ENCODE data around the gene EIF2A. TPM values are rescaled to one million over a fixed set of nuclear protein-coding genes. Genes with fewer than 3 reads are reported as not detected.
"Not testable (repeated sequence)": the region's sequence is repeated elsewhere in the genome, so short reads cannot be mapped to it uniquely, and the experiment has no call there.

Gene EIF2A
- 130 TPM for polyA plus RNA-seq (ENCODE audit: insufficient read length)

DNA sequence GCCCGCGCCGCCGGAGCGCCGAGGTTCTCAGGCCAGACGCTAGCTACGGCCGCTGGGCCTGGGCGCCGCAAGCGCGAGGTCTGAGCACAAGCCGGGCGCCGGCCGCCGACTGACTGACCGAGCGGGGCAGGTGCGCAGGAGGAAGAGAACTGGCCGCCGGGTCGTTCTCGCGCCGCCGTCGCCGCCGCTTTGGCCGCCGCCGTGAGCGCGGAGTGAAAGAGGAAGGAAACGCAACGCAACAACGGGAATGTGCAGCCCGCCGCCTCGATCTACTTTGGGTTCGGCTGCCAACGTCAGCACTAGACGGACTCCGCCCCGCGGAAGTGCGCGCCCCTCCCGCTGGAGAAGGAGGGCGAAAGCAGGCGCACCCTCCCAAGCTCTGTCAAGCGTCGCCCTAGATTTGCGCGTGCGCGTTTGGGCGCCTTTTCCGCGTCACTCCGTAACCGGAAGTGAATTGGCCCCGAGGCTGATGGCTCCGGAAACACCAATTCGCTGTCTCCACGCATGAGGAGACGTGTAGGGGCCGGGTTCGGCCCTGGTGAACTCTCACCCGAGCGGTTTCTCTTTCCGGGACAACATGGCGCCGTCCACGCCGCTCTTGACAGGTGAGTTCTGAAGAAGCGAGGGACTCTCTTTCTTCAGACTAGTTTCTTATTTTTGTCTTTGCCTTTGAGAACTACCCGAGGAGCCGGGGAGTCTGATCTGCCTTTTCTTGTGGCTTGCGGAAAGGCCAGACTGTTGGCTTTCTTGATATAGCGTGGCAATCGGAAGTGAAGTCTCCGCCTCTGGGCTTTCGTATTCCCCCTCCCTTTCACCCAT lies at the start of gene EIF2A, which contains the start of gene SERP1:
Gene EIF2A, plus strand, starts transcription at position 562 of the 819 bp plus-strand sequence. Its CDS starts 16 bp downstream, at position 578.
Gene SERP1, minus strand, starts transcription at position 271 of the 819 bp plus-strand sequence. CDS start 361 bp downstream, outside the sequence.
- DNase-seq: peak; percentile 100

GRCh38 chr3:150497956-150498355 lies 48.6 kb upstream of the EIF2A start:
- DNase-seq: no peak

GRCh38 chr3:150500960-150501359 lies 45.6 kb upstream of the EIF2A start:
- not testable (repeated sequence) for DNase-seq

DNA sequence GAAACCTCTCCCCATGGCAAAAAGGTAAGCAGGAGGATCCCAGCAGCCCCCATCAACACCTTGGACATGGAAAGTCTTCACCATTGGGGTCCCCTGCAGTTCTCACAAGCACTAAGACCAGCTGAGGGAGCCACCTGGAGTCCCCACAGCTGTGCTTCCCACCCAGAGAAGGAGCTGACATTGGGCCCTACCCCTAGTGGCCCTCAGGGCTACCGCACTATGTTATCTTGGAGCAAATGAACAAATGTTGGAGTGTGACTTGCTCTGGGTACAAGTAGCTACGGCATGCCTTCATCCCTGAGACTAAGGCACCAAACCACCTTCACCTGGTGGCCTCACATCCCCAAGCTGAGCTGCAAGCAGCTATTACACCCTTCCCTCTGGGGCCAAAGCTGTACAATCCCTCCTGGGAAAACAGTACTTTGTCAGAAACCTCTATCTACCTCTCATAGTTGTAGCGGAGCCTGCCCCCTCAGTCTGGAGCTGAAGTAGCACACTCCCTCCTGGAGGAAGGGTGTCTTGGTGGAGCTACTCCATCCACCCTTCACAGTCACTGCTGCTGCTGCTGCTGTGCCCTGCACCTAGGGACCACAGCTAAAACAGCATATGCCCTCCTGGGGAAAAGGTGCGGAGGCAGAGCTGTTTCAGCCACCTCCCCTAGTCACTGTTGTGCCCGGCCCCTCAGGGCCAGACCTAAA lies 43.0 kb upstream of the EIF2A start:
- DNase-seq: no peak

DNA sequence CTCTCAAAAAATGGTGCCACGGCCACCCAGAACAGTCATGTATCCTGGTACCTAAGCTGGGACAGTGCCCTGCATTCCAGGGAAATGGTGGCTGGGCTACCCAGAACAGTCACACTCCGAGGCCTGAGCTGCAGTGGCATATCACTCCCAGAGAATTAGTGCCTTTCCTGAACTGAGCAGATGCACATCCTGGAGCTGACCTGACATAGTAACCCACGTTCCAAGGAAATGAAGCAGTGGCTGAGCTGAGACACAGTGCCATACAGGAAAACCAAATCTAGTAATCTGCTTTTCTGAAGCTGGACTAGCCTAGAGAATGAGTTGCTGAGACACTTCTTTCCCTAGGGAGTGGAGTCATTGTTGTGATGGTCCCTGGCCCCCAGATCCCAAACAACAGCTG lies 42.1 kb upstream of the EIF2A start:
- no peak for DNase-seq

DNA sequence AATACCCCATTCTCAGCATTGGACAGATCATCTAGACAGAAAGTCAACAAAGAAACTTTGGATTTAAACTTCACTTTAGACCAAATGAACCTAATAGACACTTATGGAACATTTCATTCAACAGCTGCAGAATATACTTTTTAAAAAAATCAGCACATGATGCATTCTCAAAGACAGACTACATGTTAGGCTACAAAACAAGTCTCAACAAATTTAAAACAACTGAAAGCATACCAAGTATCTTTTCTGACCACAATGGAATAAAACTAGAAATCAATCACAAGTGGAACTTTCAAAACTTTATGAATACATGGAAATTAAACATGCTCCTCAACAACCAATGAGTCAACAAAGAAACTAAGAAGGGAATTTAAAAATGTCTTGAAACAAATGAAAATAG lies 38.2 kb upstream of the EIF2A start:
- DNase-seq: no peak

DNA sequence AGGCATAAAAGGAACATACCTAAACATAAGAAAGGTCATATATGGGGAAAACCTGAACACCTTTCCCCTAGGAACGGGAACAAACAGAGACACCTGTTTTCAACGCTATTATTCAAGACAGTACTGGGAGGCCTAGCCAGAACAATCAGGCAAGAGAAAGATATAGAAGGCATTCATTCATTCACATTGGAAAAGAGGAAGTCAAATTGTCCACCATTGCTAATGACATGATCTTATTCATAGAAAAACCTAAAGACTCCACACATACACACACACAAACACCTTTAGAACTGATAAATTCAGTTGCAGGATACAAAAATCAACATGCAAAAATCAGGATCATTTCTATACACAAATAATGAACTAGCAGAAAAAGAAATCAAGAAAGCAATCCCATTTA lies 36.8 kb upstream of the EIF2A start:
- DNase-seq: no peak

DNA sequence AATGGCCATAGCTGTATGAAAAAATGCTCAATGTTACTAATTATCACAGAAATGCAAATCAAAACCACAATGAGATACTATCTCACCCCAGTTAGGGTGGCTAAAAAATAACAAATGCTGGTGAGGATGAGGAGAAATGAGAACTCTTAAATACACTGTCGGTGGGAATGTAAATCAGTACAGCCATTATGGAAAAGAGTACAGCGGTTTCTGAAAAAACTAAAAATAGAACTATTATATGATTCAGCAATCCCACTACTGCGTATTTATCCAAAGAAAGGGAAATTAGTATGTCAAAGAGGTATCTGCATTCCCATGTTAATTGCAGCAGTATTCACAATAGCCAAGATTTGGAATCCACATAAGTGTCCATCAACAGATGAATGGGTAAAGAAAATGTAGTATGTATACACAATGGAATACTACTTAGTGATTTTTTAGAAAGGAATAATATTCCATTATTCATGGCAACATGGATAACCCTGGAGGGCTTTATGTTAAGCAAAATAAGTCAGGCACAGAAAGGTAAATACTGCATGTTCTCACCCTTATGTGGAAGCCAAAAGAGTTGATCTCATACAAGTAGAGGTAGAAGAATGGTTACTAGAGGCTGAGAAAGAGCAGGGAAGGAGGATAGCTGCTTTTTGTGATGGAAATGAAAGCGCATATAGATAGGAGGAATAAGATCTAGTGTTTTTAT lies 35.3 kb upstream of the EIF2A start:
- no peak for DNase-seq

GRCh38 chr3:150515210-150515609 lies 31.4 kb upstream of the EIF2A start:
- DNase-seq: no peak

- DNase-seq: no peak
Measured at GRCh38 chr3:150519026-150519425, 27.6 kb upstream of the EIF2A start.

DNA sequence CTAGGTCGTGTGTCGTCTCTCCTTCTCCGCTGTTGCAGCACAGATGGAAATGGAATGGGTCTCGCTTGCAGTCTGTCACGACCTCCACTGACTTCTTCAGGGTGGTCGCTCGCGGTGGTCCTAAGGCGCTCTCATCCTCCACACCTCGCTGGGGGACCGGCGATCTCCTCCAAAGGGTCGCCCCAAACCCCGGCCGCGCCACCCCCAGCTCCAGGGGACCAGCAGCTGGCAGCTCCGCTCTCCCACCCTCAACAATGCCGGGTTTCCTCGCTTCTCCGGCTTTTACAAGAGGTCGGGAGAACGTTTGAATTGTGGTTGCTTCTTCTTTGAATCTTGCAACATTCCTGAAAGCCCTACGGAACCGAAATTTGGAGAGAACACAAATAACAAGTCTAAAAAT lies 26.2 kb upstream of the EIF2A start:
- no peak for DNase-seq

DNA sequence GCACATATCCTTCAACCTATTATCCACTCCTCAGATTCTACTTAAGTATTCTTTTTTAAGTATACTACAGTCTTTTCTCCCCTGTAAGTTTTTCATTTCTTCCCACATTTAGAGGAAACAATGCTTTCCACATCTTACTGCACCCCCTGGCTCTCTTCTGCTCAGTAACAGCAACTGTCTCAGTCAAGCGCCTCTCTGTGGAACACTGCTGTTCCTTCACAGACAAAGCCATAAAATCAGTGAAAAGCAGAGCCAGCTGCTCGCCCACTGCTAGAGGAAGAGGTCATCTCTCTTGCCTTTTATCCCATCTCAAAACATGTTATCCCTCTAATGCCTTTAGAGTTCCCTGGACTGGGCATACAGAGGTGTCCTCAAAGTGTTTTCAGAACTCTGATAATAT lies 25.1 kb upstream of the EIF2A start:
- no peak for DNase-seq

- no peak for DNase-seq
Measured at GRCh38 chr3:150523538-150523937, 23.0 kb upstream of the EIF2A start.

GRCh38 chr3:150527464-150528255 lies 18.9 kb upstream of the EIF2A start:
- DNase-seq: no peak

GRCh38 chr3:150528354-150528797 lies 18.2 kb upstream of the EIF2A start:
- DNase-seq: no peak

DNA sequence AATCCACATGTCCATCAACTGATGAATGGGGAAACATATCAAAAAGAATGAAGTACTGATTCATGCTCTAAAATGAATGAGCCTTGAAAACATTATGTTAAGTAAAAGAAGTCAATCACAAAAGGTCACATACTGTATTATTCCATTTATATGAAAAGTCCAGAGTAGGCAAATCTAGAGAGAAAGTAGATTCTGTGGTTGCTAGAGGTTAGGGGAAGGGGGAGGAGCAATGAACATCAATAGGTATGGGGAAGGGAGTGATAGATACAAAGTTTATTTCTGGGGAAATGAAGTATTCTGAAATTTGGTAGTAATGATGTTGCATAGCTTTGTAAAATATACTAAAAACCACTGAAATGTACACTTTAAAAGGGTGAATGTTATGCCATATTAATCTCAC lies 14.8 kb upstream of the EIF2A start:
- DNase-seq: no peak

- no peak for DNase-seq
Measured at GRCh38 chr3:150535204-150535603, 11.4 kb upstream of the EIF2A start.

GRCh38 chr3:150538324-150539208 lies 8.0 kb upstream of the EIF2A start:
- no peak for DNase-seq

DNA sequence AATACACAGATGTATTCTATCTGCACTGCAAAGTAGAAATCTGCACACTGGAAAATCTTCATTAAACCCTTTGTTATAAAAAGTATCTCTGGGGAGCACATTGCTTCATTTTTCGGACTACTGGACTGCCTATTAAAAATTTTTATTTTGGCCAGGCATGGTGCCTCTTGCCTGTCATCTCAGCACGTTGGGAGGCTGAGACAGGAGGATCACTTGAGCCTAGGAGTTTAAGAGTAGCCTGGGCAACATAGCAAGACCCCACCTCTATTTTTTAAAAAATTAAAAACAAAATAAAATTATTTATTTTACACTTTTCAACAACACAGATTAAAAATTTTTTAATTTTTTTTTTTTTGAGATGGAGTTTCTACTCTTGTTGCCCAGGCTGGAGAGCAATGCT lies 6.3 kb upstream of the EIF2A start:
- no peak for DNase-seq

GRCh38 chr3:150540991-150541390 lies 5.6 kb upstream of the EIF2A start:
- DNase-seq: no peak

DNA sequence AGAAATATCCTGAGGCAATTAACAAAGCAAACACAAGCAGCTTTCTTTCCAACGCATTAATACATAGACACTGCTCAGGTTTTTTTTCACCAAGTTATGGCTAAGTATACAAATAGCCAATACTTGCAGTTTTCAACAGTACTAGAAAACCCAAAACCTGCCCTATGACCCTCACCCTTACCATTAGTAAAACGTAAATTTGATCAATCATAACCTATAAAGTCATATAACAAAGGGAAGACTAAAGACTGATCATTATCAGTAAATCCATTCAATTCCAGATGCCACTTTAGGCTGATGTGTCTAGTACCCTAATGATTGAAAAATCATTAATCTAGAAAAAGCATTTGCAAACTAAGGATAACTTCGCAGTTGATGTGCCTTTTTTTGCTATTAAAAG lies 3.5 kb upstream of the EIF2A start:
- DNase-seq: no peak
